Cardiac fibroblast (primary cell): Measurements from ENCODE around the gene NTRK2.

Source experiments
- DNase-seq, 2 donors: peaks; one replicate each; pipeline versions ENCODE4 v3.0.0 to v3.0.0-alpha.2; 2010; ENCODE audit warnings: low read depth in 2 of 2
- H3K4me3 ChIP-seq, 2 donors: replicated peaks in 1 of 2; 1 replicate in 1 of 2; 2 replicates in 1 of 2; pipeline ENCODE4 v1.5.1; 2011; ENCODE audit warnings: low read depth in 2 of 2, low read length in 2 of 2, mild to moderate bottlenecking in 2 of 2, moderate library complexity in 1 of 2
- TF ChIP-seq, protein P1 (sequence below): IDR thresholded peaks from one replicate; pipeline ENCODE4 v1.5.1; 2011; ENCODE audit warnings: low read depth, mild to moderate bottlenecking, low read length, inconsistent platforms

The NTRK2 gene

DNA sequence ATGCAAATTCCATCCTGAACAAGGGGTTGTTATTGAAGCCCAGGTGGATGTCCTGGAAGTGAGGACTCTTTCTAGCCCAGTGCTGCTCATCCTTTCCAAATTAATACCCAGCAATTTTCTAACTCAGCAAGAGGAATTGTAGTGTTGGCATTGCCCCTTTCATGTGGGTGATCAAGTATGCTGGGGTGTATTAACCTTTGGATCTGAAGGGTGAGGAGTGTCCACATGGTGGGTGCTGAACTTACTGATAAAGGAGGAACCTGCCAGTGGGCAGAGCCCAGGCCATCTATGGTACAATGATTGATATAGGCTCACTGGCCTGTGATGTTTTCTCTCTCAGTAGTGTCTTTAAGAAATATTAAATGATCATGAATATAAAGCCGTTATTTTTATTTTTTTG, 210.1 kb downstream of the NTRK2 start:
- no peak for DNase-seq
- no peak overlapping the region for H3K4me3 ChIP-seq
- TF ChIP-seq, protein P1, sequence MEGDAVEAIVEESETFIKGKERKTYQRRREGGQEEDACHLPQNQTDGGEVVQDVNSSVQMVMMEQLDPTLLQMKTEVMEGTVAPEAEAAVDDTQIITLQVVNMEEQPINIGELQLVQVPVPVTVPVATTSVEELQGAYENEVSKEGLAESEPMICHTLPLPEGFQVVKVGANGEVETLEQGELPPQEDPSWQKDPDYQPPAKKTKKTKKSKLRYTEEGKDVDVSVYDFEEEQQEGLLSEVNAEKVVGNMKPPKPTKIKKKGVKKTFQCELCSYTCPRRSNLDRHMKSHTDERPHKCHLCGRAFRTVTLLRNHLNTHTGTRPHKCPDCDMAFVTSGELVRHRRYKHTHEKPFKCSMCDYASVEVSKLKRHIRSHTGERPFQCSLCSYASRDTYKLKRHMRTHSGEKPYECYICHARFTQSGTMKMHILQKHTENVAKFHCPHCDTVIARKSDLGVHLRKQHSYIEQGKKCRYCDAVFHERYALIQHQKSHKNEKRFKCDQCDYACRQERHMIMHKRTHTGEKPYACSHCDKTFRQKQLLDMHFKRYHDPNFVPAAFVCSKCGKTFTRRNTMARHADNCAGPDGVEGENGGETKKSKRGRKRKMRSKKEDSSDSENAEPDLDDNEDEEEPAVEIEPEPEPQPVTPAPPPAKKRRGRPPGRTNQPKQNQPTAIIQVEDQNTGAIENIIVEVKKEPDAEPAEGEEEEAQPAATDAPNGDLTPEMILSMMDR, result no peak

DNA sequence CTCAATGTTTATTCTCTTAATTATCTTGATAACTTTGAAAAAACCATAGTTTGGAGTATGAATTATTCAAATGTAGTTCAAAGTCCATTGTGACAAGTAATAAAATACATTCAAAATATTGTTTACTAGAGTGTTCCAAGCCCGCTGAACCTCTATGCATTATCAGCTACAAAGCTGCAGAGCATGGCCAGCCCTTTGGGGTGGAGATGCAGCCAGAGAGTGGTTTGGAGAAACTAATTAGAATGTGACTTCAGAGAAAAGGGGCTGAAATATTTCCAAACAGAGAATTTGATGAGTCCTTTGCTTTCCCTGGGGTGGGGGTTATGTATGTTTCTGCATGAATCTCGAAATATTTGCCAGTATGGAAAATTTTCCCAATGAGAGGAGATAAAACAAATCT, 211.3 kb downstream of the NTRK2 start:
- TF ChIP-seq, protein P1, result no peak
- no peak overlapping the region for H3K4me3 ChIP-seq
- no peak for DNase-seq

DNA sequence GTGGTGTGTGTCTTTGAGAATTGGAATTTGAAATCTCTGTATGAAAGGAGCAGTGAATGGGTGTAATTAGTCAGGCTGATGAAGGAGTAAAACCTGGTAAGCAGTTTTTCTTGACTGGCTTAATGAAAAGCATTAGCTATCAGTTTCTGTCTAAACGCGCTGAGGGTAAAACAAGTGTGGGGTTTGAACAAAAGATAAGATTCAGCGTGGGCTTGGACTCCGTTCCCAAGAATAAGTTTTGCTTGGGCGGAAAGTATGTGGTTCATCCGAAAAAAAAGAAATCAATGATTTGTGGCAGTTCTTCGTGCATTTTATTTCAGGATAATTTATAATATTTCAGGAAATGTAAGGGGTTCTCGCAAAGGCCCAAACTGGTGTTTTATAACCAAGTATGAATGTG, 217.3 kb downstream of the NTRK2 start:
- no peak for DNase-seq
- TF ChIP-seq, protein P1, result no peak
- H3K4me3 ChIP-seq, result no peak overlapping the region

DNA sequence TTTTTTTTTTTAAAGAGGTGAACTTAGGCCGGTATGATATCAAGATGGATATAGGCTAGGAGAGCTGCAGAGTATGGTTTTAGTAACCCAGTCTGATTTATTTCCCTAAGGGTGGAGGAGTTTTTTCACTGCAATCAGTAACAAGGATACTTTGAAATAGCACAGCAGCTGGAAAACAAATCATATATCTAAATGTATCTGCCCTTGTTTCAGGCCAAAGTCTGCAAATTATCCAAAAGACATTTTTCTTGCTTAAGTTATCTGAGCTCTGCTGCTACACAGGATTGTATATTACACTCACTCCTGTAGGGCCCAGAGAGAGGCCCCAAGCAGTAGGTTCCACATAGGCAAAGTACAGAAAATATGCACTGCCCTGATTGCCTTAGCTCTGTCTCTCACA, 222.4 kb downstream of the NTRK2 start:
- TF ChIP-seq, protein P1, result no peak
- no peak for DNase-seq
- H3K4me3 ChIP-seq, result no peak overlapping the region

DNA sequence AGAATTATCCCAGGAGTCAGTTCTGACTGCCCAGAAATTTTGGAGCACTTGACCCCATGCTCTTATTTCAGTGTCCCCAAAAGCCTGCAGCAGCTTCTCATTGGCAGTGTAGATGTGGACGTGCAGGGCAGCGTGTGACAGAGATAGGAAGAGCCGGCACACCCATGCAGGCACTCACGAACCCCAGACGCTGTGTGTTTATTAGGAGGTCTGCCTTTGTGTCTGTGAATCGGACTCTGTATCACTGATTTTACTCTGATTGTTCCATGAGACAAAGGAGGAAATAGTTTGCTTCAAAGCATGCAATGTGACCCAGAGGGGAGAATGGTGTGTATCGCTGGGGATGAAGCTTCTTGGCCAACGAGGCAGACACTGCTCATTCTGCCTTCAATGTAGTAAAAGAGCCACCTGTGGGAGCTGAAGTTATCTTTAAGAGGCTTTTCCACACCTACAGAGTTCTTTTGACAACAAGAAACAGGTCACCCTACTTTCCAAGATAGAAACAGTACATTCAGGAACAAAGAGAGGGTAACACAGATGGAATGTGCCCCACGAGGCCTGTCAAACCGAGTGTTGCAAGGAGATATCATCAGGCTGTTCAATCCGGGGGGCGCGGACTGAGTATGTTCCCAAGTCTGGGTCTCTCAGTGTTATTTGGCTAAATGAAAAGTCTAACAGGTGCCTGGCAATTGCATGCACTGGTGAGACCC, 224.0 kb downstream of the NTRK2 start:
- H3K4me3 ChIP-seq, result no peak overlapping the region
- TF ChIP-seq, protein P1, result no peak

DNA sequence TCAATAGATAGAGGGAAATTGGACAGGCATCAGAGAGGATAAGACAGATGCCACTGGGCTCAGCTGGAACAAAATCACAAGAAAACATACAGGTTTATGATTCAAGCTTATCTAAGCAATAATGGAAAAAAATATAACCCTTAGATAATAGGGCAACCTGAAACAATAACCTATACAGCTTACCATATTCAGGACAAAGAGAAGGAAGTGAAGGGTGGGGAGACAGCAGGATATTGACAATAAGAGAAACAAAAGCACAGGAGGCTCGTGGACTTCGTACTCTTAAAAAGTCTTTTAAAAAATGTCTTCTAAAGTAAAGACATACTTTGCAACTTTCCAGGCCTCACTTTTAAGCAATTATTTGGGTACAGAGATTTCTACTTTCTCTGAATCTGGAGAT, 225.3 kb downstream of the NTRK2 start:
- TF ChIP-seq, protein P1, result no peak
- no peak for DNase-seq
- no peak overlapping the region for H3K4me3 ChIP-seq

More for the DNA sequence above, 224.0 kb downstream of the NTRK2 start:
- no peak for DNase-seq

DNA sequence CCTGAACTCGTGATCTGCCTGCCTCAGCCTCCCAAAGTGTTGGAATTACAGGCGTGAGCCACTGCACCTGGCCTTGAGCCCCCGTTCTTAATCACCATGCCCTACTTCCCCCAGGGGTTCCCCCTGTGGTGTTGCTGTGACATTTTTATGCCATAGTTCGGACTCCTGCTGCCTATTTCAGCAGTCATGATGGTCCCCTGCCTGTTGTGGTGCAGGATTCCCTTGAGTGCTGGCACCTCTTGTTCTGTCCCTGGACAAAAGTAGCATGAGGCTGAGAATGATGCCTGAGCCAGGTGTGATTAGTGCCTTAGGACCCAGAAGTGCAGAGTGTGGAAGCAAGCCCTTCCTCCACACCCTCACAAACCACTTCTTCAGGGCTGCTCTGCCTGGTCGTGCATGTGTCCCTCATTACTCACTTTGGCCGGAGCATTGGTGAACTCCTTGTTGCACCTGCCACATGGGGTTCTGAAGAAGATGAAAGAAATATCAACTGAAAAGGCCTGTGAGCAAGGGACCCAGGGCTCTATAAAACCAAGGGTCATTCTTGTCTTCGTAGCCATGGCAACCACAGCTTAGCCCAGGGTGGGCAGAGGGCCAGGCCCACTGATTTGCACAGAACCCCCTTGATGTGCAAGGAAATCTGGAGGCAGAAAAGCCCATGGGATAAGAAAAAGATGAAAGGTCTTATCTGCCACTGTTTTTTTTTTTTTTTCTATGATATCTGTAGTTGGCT, 228.0 kb downstream of the NTRK2 start:
- TF ChIP-seq, protein P1, result no peak
- no peak for DNase-seq
- no peak overlapping the region for H3K4me3 ChIP-seq
